Activated CD8-positive, alpha-beta memory T cell treated with anti-CD3 and anti-CD28 coated beads, Interleukin-2, amount 50 U/mL, for 1 hour (primary cell): ENCODE results near the gene MARVELD2.
"Not testable (repeated sequence)": the region's sequence is repeated elsewhere in the genome, so short reads cannot be mapped to it uniquely, and the experiment has no call there.

Source experiments
- DNase-seq: peaks from one replicate; pipeline ENCODE4 v3.0.0-alpha.2; 2020; ENCODE audit errors: extremely low read depth

The MARVELD2 gene

DNA sequence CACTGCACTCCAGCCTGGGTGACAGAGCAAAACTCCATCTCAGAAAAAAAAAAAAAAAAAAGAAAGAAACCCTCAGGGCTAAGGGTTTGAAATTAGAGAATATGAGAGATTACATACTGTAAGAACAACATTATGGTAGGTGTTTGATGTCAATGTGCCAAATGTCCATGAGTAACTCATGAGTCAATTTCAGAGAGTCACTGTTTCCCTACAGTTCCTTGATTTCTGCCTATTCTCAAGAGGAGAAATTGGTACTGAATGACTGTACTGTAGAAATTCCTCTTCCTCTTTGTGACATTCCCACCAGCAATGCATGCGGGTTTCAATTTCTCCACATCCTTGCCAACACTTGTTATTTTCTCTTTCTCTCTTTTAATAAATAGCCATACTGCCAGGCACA is 35.2 kb downstream of the MARVELD2 start:
- DNase-seq, result no peak

DNA sequence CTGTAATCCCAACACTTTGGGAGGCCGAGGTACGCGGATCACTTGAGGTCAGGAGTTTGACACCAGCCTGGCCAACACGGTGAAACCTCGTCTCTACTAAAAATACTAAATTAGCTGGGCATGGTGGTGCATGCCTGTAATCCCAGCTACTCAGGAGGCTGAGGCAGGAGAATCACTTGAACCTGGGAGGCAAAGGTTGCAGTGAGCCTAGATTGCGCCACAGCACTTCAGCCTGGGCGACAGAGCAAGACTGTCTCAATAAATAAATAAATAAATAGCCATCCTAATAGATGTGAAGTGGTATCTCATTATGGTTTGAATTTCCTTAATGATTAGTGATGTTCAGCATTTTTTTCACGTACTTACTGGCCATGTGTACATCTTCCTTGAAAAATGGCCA is 35.6 kb downstream of the MARVELD2 start:
- DNase-seq, result not testable (repeated sequence)

GRCh38 chr5:69451941-69452647 is 37.2 kb downstream of the MARVELD2 start:
- DNase-seq, result no peak

DNA sequence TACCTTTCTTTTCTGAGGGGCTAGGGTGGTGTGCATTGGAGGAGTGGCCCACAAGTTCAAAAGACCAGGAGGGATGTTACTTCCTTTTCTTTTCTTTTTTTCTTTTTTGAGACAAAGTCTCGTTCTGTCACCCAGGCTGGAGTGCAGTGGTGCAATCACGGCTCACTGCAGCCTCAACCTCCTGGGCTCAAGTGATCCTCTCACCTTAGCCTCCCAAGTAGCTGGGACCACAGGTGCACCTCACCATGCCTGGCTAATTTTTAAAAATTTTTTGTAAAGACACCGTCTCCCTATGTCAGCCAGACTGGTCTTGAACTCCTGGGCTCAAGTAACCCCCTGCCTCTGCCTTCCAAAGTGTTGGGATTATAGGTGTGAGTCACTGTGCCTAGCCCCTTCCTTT is 38.6 kb downstream of the MARVELD2 start:
- not testable (repeated sequence) for DNase-seq

- no peak for DNase-seq
Measured at GRCh38 chr5:69454460-69455249, 39.7 kb downstream of the MARVELD2 start.

- not testable (repeated sequence) for DNase-seq
Measured at GRCh38 chr5:69455428-69455988, 40.6 kb downstream of the MARVELD2 start.

- DNase-seq, result no peak
Measured at GRCh38 chr5:69462170-69462569, 47.3 kb downstream of the MARVELD2 start.

GRCh38 chr5:69466375-69466774 is 51.5 kb downstream of the MARVELD2 start:
- not testable (repeated sequence) for DNase-seq

- no peak for DNase-seq
Measured at GRCh38 chr5:69467442-69468225, 52.7 kb downstream of the MARVELD2 start.

DNA sequence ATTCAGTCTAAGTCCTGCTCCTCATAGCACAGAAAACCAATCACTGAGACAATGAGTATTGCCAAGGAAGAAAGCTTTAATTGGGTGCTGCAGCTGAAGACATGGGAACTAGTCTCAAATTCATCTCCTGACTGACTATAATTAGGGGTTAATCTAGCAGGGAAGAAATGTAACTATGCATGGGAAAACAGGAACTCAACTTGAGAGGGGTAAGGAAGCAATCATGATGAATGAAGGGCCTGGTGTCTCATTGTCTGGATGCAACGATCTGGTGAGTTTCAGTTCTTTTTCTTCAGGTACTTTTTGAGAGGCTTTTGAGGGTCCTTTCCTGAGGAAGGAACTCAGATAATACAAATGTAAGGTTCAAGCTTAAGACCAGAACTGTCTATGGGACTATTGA is 53.7 kb downstream of the MARVELD2 start:
- no peak for DNase-seq

DNA sequence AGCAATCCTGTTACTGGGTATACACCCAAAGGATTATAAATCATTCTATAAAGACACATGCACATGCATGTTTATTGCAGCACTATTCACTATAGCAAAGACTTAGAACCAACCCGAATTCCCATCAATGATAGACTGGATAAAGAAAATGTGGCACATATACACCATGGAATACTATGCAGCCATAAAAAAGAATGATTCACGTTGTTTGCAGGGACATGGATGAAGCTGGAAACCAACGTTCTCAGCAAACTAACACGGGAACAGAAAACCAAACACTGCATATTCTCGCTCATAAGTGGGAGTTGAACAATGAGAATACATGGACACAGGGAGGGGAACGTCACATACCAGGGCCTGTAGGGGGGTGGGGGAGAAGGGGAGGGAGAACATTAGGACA is 56.6 kb downstream of the MARVELD2 start:
- not testable (repeated sequence) for DNase-seq

DNA sequence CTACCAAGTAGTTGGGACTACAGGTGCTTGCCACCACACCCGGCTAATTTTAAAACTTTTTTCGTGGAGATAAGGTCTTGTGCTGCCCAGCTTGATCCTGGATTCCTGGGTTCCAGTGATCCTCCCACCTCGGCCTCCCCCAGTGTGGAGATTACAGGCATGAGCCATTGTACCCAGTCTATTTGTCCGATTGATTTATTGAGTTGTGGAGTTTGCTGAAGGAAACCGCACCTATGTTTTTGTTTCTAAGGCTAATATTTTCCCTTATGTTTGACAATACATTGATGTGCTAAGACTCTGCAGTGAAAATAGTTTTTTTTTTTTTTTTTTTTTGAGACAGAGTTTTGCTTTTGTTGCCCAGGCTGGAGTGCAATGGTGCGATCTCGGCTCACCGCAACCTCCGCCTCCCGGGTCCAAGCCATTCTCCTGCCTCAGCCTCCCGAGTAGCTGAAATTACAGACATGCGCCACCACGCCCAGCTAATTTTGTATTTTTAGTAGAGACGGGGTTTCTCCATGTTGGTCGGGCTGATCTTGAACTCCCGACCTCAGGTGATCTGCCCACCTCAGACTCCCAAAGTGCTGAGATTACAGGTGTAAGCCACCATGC is 57.7 kb downstream of the MARVELD2 start:
- not testable (repeated sequence) for DNase-seq

GRCh38 chr5:69477170-69477569 is 62.3 kb downstream of the MARVELD2 start:
- no peak for DNase-seq

DNA sequence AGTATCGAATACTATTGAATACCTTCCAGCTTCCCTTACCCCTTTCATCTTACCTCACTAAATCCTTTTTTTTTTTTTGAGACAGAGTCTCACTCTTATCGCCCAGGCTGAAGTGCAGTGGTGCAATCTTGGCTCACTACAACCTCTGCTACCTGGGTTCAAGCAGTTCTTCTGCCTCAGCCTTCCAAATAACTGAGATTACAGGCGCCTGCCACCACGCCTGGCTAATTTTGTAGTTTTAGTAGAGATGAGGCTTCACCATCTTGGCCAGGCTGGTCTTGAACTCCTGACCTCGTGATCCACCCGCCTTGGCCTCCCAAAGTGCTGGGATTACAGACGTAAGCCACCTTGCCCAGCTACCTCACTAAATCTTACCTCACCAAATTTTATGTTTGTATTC is 63.4 kb downstream of the MARVELD2 start:
- not testable (repeated sequence) for DNase-seq

- no peak for DNase-seq
Measured at GRCh38 chr5:69484891-69485290, 70.0 kb downstream of the MARVELD2 start.

DNA sequence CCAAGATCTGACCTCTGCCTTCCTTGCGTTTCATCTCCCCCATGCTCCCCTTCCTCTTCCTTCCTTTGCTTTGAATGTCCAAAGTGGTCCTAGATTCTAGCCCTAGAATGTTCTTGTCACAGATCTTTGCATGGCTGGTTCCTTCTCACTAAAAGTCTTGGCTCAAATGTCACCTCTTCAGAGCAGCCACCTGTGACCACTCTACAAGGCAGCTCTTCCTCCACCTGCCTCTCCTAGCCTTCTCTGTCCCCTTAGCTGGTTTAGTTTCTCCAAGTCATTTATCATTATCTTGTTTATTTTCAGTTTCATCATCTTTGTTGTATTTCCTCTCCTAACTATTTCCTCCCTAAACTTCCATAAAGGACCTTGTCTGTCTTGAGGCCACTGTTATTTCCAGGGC is 70.6 kb downstream of the MARVELD2 start:
- DNase-seq, result no peak

DNA sequence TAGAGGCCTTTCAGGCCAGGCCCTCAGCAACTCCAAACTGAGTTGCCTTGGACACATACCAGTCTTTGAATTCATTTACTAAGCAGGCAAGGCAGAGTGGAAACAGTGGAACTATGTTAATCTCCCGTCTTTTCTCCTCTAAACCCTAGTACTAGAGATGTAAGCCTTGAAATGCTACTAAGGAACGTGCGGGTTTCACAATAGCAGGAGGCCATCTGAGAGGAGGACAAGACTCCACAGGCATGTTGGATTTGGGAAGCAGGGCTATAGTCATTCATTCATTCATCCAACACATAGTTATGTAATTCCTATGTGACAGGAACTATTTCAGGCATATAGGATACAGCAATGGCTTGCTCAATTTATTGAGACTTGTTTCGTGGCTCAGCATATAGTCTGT is 74.3 kb downstream of the MARVELD2 start:
- DNase-seq, result no peak

DNA sequence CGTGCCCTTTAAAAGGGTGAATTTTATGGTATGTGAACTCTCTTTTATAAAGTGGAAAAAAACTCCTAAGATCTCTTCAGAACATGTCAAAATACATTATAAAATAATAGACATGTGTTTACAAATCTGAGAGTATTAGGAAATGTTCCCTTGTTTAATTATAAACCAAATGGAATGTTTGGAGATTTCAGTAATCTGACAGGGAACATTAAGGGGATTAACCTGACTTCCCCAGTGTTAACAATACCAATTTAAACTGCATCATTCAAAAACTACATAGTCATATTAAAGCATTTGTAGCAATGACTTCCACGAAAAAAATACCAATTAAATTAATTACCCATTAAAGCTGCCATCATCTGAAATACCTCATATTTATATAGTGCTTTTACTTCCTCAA is 76.1 kb downstream of the MARVELD2 start:
- no peak for DNase-seq

- DNase-seq, result no peak
Measured at GRCh38 chr5:69491838-69492390, 77.0 kb downstream of the MARVELD2 start.

GRCh38 chr5:69492391-69492922 is 77.5 kb downstream of the MARVELD2 start, which contains the start of gene OCLN:
Gene OCLN (plus strand): TSS chr5:69492790. CDS start chr5:69504245, 11,455 bp downstream.
- DNase-seq, result no peak

GRCh38 chr5:69492923-69493395 is 78.0 kb downstream of the MARVELD2 start:
- no peak for DNase-seq
